Activated gamma-delta T cell (primary cell): Measurements from ENCODE around the gene FAM120A.
"Not testable (repeated sequence)": the region's sequence is repeated elsewhere in the genome, so short reads cannot be mapped to it uniquely, and the experiment has no call there.

Source experiments
- DNase-seq: peaks from one replicate; lab custom pipeline; 2025; lab: John Stamatoyannopoulos, UW
- total RNA-seq, 2 donors: gene quantifications; one replicate each; lab custom pipeline; 2026; lab: John Stamatoyannopoulos, UW

The FAM120A gene
- total RNA-seq: 173 to 187 reads per million in 2 donors

GRCh38 chr9:93450945-93451815, at the start of gene FAM120A:
Gene FAM120A (plus strand): TSS chr9:93451685. CDS start chr9:93451916, 231 bp downstream.
- DNase-seq: peak; percentile 74

GRCh38 chr9:93406371-93406770, 45.1 kb upstream of the FAM120A start:
- DNase-seq: no peak

GRCh38 chr9:93413530-93413929, 38.0 kb upstream of the FAM120A start:
- no peak for DNase-seq

GRCh38 chr9:93415176-93415690, 36.3 kb upstream of the FAM120A start:
- no peak for DNase-seq

GRCh38 chr9:93416530-93417235, 34.8 kb upstream of the FAM120A start:
- no peak for DNase-seq

- no peak for DNase-seq
Measured at GRCh38 chr9:93417538-93417937, 33.9 kb upstream of the FAM120A start.

GRCh38 chr9:93419023-93419422, 32.5 kb upstream of the FAM120A start:
- DNase-seq: no peak

- no peak for DNase-seq
Measured at GRCh38 chr9:93422977-93423616, 28.4 kb upstream of the FAM120A start.

- no peak for DNase-seq
Measured at GRCh38 chr9:93427655-93428379, 23.7 kb upstream of the FAM120A start.

- DNase-seq: no peak
Measured at GRCh38 chr9:93431539-93432105, 19.9 kb upstream of the FAM120A start.

- DNase-seq: no peak
Measured at GRCh38 chr9:93432964-93433363, 18.5 kb upstream of the FAM120A start.

- no peak for DNase-seq
Measured at GRCh38 chr9:93434056-93434455, 17.4 kb upstream of the FAM120A start.

GRCh38 chr9:93435386-93435785, 16.1 kb upstream of the FAM120A start:
- DNase-seq: no peak

- no peak for DNase-seq
Measured at GRCh38 chr9:93436218-93436617, 15.3 kb upstream of the FAM120A start.

GRCh38 chr9:93436655-93437407, 14.7 kb upstream of the FAM120A start:
- DNase-seq: no peak

GRCh38 chr9:93437996-93438395, 13.5 kb upstream of the FAM120A start:
- DNase-seq: no peak

- DNase-seq: not testable (repeated sequence)
Measured at GRCh38 chr9:93439301-93439700, 12.2 kb upstream of the FAM120A start.

- no peak for DNase-seq
Measured at GRCh38 chr9:93440896-93441580, 10.4 kb upstream of the FAM120A start.

GRCh38 chr9:93446073-93446472, 5.4 kb upstream of the FAM120A start:
- no peak for DNase-seq

GRCh38 chr9:93447655-93448054, 3.8 kb upstream of the FAM120A start:
- no peak for DNase-seq
